SJSA1 (cell line): ENCODE results near the gene PRR14. TPM values are rescaled to one million over a fixed set of nuclear protein-coding genes. Genes with fewer than 3 reads are reported as not detected.

Experiments
- DNase-seq, 2 experiments: peaks; one replicate each; pipeline ENCODE4 v3.0.0-alpha.2; 2015 to 2020; ENCODE audit warnings: low spot score in 2 of 2, low read depth in 1 of 2
- H3K27ac ChIP-seq: fragments of 250-450 bp; sonication (Bioruptor Pico); 2 replicates; pipeline ENCODE4 v1.5.1; 2020; ENCODE audit warnings: mild to moderate bottlenecking, moderate library complexity
- H3K27me3 ChIP-seq: fragments of 250-450 bp; sonication (Bioruptor Pico); replicated peaks from 2 replicates; pipeline ENCODE4 v1.5.1; 2020; ENCODE audit warnings: mild to moderate bottlenecking, moderate library complexity
- H3K36me3 ChIP-seq: fragments of 250-450 bp; sonication (Bioruptor Pico); 2 replicates; pipeline ENCODE4 v1.5.1; 2020; ENCODE audit warnings: mild to moderate bottlenecking
- H3K4me1 ChIP-seq: fragments of 250-450 bp; sonication (Bioruptor Pico); replicated peaks from 2 replicates; pipeline ENCODE4 v1.6.1; 2021; ENCODE audit warnings: mild to moderate bottlenecking
- H3K4me3 ChIP-seq: fragments of 250-450 bp; sonication (Bioruptor Pico); 2 replicates; pipeline ENCODE4 v1.5.1; 2020; ENCODE audit warnings: mild to moderate bottlenecking
- H3K9me3 ChIP-seq: fragments of 250-450 bp; sonication (Bioruptor Pico); replicated peaks from 2 replicates; pipeline ENCODE4 v1.5.1; 2020; ENCODE audit warnings: mild to moderate bottlenecking
- total RNA-seq: library from RNA; depleted of rRNA; stranded (reverse); fragments of >200 nt; shearing (Covaris generic); gene quantifications from 2 replicates; pipeline ENCODE4 v1.2.3, GENCODE V29; 2014

Gene PRR14
- total RNA-seq, 1 experiment from 2014 or later: 8.2 TPM

GRCh38 chr16:30658731-30659506, 8.2 kb downstream of the PRR14 start:
- peak in 1 of 2 experiments; percentile 100 for DNase-seq
- no peaks in the 10 kb centered on the region for H3K9me3 ChIP-seq
- peak overlapping the region; percentile 94 for H3K27ac ChIP-seq
- peaks cover 20% of the 10 kb centered on the region for H3K4me1 ChIP-seq
- H3K36me3 ChIP-seq: peaks cover 68% of the 10 kb centered on the region
- peak overlapping the region; percentile 56 for H3K4me3 ChIP-seq
- H3K27me3 ChIP-seq: no peaks in the 10 kb centered on the region

GRCh38 chr16:30659507-30660423, 9.0 kb downstream of the PRR14 start:
- no peaks in the 10 kb centered on the region for H3K9me3 ChIP-seq
- peak overlapping the region; percentile 94 for H3K27ac ChIP-seq
- peaks cover 20% of the 10 kb centered on the region for H3K4me1 ChIP-seq
- no peak for DNase-seq
- peak overlapping the region; percentile 56 for H3K4me3 ChIP-seq
- no peaks in the 10 kb centered on the region for H3K27me3 ChIP-seq
- peaks cover 73% of the 10 kb centered on the region for H3K36me3 ChIP-seq

- no peak for DNase-seq
- Histone ChIP-seq H3K4me1 (peaks cover 20% of the 10 kb centered on the region), H3K9me3 (no peaks in the 10 kb centered on the region), H3K4me3 (peak overlapping the region; percentile 56), H3K36me3 (peaks cover 73% of the 10 kb centered on the region), H3K27me3 (no peaks in the 10 kb centered on the region), H3K27ac (peak overlapping the region; percentile 94; the same call in 1 of the 2 replicates)
These were observed 9.9 kb downstream of the PRR14 start for GRCh38 chr16:30660424-30661261.

GRCh38 chr16:30662449-30662848, 11.7 kb downstream of the PRR14 start:
- DNase-seq: no peak
- Histone ChIP-seq H3K36me3 (peaks cover 77% of the 10 kb centered on the region), H3K4me3 (no peak overlapping the region), H3K27ac (no peak overlapping the region), H3K4me1 (peaks cover 14% of the 10 kb centered on the region), H3K27me3 (no peaks in the 10 kb centered on the region), H3K9me3 (no peaks in the 10 kb centered on the region)

- H3K4me1 ChIP-seq: peaks cover 11% of the 10 kb centered on the region
- H3K27me3 ChIP-seq: no peaks in the 10 kb centered on the region
- no peak for DNase-seq
- no peak overlapping the region for H3K4me3 ChIP-seq
- no peak overlapping the region for H3K27ac ChIP-seq
- H3K36me3 ChIP-seq: peaks cover 83% of the 10 kb centered on the region
- no peaks in the 10 kb centered on the region for H3K9me3 ChIP-seq
These were observed 12.3 kb downstream of the PRR14 start for GRCh38 chr16:30663038-30663437.

- Histone ChIP-seq H3K4me3 (no peak overlapping the region), H3K27ac (no peak overlapping the region), H3K4me1 (peaks cover 11% of the 10 kb centered on the region), H3K36me3 (peaks cover 89% of the 10 kb centered on the region), H3K9me3 (no peaks in the 10 kb centered on the region), H3K27me3 (no peaks in the 10 kb centered on the region)
- DNase-seq: no peak
These were observed 13.1 kb downstream of the PRR14 start for GRCh38 chr16:30663820-30664219.

- peaks cover 90% of the 10 kb centered on the region for H3K36me3 ChIP-seq
These were observed 13.9 kb downstream of the PRR14 start for GRCh38 chr16:30664616-30665109.

GRCh38 chr16:30665155-30665829, 14.5 kb downstream of the PRR14 start:
- peaks cover 93% of the 10 kb centered on the region for H3K36me3 ChIP-seq

More at GRCh38 chr16:30664616-30665109, 13.9 kb downstream of the PRR14 start:
- no peak overlapping the region for H3K27ac ChIP-seq
- no peaks in the 10 kb centered on the region for H3K27me3 ChIP-seq
- no peak for DNase-seq
- no peaks in the 10 kb centered on the region for H3K9me3 ChIP-seq
- no peak overlapping the region for H3K4me3 ChIP-seq
- H3K4me1 ChIP-seq: peaks cover 11% of the 10 kb centered on the region

GRCh38 chr16:30665830-30666190, 15.1 kb downstream of the PRR14 start:
- Histone ChIP-seq H3K36me3 (peaks cover 90% of the 10 kb centered on the region), H3K4me3 (no peak overlapping the region), H3K4me1 (peaks cover 4% of the 10 kb centered on the region), H3K27ac (no peak overlapping the region), H3K9me3 (no peaks in the 10 kb centered on the region), H3K27me3 (no peaks in the 10 kb centered on the region)
- no peak for DNase-seq

More at GRCh38 chr16:30665155-30665829, 14.5 kb downstream of the PRR14 start:
- Histone ChIP-seq H3K4me3 (no peak overlapping the region), H3K4me1 (peaks cover 10% of the 10 kb centered on the region), H3K27ac (no peak overlapping the region), H3K27me3 (no peaks in the 10 kb centered on the region), H3K9me3 (no peaks in the 10 kb centered on the region)
- no peak for DNase-seq

GRCh38 chr16:30666681-30667080, 15.9 kb downstream of the PRR14 start:
- DNase-seq: no peak
- H3K4me1 ChIP-seq: no peaks in the 10 kb centered on the region
- H3K27ac ChIP-seq: no peak overlapping the region
- H3K27me3 ChIP-seq: no peaks in the 10 kb centered on the region
- H3K4me3 ChIP-seq: no peak overlapping the region
- H3K9me3 ChIP-seq: no peaks in the 10 kb centered on the region
- H3K36me3 ChIP-seq: peaks cover 84% of the 10 kb centered on the region

GRCh38 chr16:30667361-30667905, 16.7 kb downstream of the PRR14 start:
- Histone ChIP-seq H3K9me3 (no peaks in the 10 kb centered on the region), H3K27me3 (no peaks in the 10 kb centered on the region), H3K4me3 (no peak overlapping the region), H3K36me3 (peaks cover 77% of the 10 kb centered on the region), H3K4me1 (no peaks in the 10 kb centered on the region), H3K27ac (no peak overlapping the region)
- no peak for DNase-seq

- no peaks in the 10 kb centered on the region for H3K4me1 ChIP-seq
- H3K27me3 ChIP-seq: no peaks in the 10 kb centered on the region
- H3K27ac ChIP-seq: no peak overlapping the region
- no peaks in the 10 kb centered on the region for H3K9me3 ChIP-seq
- DNase-seq: no peak
- no peak overlapping the region for H3K4me3 ChIP-seq
- peaks cover 67% of the 10 kb centered on the region for H3K36me3 ChIP-seq
These were observed 17.6 kb downstream of the PRR14 start for GRCh38 chr16:30668393-30668792.
